Testis (tissue), 2 donors: ENCODE results near the gene GEMIN2.

Source experiments
- CTCF ChIP-seq, 3 experiments: fragments of 450-650 bp in 2 of 3; fragments of 200-600 bp in 1 of 3; sonication (generic) in 1 of 3; IDR thresholded peaks; one replicate each; pipeline ENCODE4 v1.5.1; 2016 to 2019; ENCODE audit warnings: antibody characterized with exemption in 3 of 3, mild to moderate bottlenecking in 2 of 3, moderate library complexity in 1 of 3
- POLR2A ChIP-seq: fragments of 450-650 bp; IDR thresholded peaks from one replicate; pipeline ENCODE4 v1.6.1; 2017; ENCODE audit warnings: antibody characterized with exemption, mild to moderate bottlenecking, moderate library complexity

GRCh38 chr14:39180553-39180952, 66.4 kb downstream of the GEMIN2 start:
- TF ChIP-seq POLR2A = no peak
- no peak for TF ChIP-seq CTCF (IDR thresholded peaks at IDR 0.05)
